Stimulated activated naive CD8-positive, alpha-beta T cell treated with anti-CD3 and anti-CD28 coated beads, Interleukin-15, Interleukin-2, amounts not matched to agents 100 ng/mL and 50 ng/mL, for 24 hours (primary cell): Measurements from ENCODE around the gene SPTA1.

Experiments used
- H3K27ac Mint-ChIP-seq: one replicate; pipeline ENCODE4 v1.8.0; 2021; ENCODE audit warnings: mild to moderate bottlenecking, mixed read lengths
- H3K27me3 Mint-ChIP-seq: one replicate; pipeline ENCODE4 v1.8.0; 2021; ENCODE audit warnings: mixed read lengths
- H3K36me3 Mint-ChIP-seq: one replicate; pipeline ENCODE4 v1.8.0; 2021; ENCODE audit warnings: low read depth, mixed read lengths
- H3K4me1 Mint-ChIP-seq: one replicate; pipeline ENCODE4 v1.8.0; 2021; ENCODE audit warnings: low read depth, mixed read lengths
- H3K4me3 Mint-ChIP-seq: one replicate; pipeline ENCODE4 v1.8.0; 2021; ENCODE audit warnings: mild to moderate bottlenecking, mixed read lengths
- H3K9me3 Mint-ChIP-seq: one replicate; pipeline ENCODE4 v1.8.0; 2021; ENCODE audit warnings: mixed read lengths

Gene SPTA1

DNA sequence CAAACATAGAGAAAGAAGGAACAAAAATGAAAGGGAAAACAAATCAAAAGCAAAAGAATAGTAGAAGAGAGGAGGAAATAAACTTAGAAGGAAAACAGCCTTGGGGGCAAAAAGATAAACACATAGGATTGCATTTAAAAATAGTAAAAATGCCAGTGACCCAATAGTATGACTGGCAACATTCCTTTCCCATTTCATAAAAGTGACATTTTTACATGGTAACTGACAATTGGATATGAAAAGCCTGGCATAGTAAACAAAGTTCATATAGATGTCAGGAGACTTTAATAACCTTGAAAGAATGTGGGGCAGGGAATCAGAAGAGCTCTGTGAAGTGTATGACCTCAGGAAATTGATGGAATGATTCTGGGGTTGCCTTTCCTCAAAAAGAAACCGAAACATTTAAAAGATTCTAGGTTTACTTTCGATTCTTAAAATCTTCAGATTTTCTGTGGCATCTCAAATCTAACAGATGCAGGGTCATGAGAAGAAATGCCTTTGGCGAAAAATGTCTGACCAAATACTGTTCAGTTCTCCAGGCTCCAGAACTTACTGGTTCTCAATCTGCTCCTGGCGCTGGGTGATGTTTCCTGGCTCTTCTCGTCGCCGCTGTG is 33.7 kb downstream of the SPTA1 start:
- Mint-ChIP-seq H3K27ac (no peak overlapping the region), H3K27me3 (no peaks in the 10 kb centered on the region), H3K4me3 (no peak overlapping the region), H3K36me3 (no peaks in the 10 kb centered on the region), H3K9me3 (no peaks in the 10 kb centered on the region), H3K4me1 (peaks cover 12% of the 10 kb centered on the region)

- H3K4me1 Mint-ChIP-seq = peaks cover 20% of the 10 kb centered on the region
- no peaks in the 10 kb centered on the region for H3K27me3 Mint-ChIP-seq
- H3K27ac Mint-ChIP-seq = no peak overlapping the region
- H3K9me3 Mint-ChIP-seq = no peaks in the 10 kb centered on the region
- no peaks in the 10 kb centered on the region for H3K36me3 Mint-ChIP-seq
- H3K4me3 Mint-ChIP-seq = no peak overlapping the region
These were observed 37.5 kb downstream of the SPTA1 start for GRCh38 chr1:158649052-158649451.

- no peak overlapping the region for H3K27ac Mint-ChIP-seq
- H3K4me3 Mint-ChIP-seq = no peak overlapping the region
- peaks cover 15% of the 10 kb centered on the region for H3K4me1 Mint-ChIP-seq
- H3K27me3 Mint-ChIP-seq = no peaks in the 10 kb centered on the region
- no peaks in the 10 kb centered on the region for H3K9me3 Mint-ChIP-seq
- no peaks in the 10 kb centered on the region for H3K36me3 Mint-ChIP-seq
These were observed 40.0 kb downstream of the SPTA1 start for GRCh38 chr1:158646465-158646864.

GRCh38 chr1:158644449-158644848 is 42.1 kb downstream of the SPTA1 start:
- Mint-ChIP-seq H3K27me3 (no peaks in the 10 kb centered on the region), H3K36me3 (no peaks in the 10 kb centered on the region), H3K4me1 (peaks cover 15% of the 10 kb centered on the region), H3K9me3 (no peaks in the 10 kb centered on the region), H3K27ac (no peak overlapping the region), H3K4me3 (no peak overlapping the region)

DNA sequence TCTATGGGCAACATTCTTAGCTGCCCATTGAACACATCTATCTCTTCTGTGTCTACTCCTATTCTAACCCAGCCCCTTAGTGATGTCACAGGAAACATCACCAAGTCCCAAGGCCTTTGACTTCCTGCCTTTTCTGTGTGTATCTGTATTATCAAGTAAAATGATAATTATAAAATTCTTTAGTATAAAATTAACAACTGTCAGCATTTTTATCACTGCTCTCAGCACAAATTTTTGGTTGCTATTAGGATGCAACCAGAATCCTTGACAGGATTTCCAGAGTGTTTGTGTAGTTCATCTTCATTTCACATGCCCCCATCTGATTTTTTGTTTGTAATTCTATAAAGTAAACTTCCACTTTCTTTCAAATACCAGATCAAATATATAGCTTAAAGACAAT is 47.6 kb downstream of the SPTA1 start:
- Mint-ChIP-seq H3K4me1 (no peaks in the 10 kb centered on the region), H3K36me3 (no peaks in the 10 kb centered on the region), H3K9me3 (no peaks in the 10 kb centered on the region), H3K27me3 (no peaks in the 10 kb centered on the region), H3K27ac (no peak overlapping the region), H3K4me3 (no peak overlapping the region)

- Mint-ChIP-seq H3K27ac (no peak overlapping the region), H3K9me3 (no peaks in the 10 kb centered on the region), H3K4me1 (no peaks in the 10 kb centered on the region), H3K4me3 (no peak overlapping the region), H3K27me3 (no peaks in the 10 kb centered on the region), H3K36me3 (no peaks in the 10 kb centered on the region)
These were observed 48.4 kb downstream of the SPTA1 start for GRCh38 chr1:158638146-158638545.

DNA sequence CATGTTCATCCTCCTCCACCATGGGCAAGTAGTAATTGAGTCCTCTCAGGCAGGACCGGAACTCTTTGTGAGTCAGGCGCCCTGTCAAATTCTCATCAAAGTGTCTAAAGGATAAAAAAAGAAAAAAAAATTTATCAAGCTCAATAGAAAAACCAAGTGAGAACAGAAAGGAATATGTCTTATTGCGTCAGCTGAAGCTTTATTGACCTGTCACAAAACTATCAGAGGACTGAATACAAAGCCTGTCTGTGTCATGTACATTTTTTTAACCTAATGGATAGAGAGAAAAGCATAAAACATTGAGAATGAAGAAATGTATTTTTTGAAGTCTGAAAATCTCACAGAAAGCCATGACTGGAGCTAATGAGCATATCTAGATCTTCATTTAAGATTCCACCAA is 72.8 kb downstream of the SPTA1 start:
- no peaks in the 10 kb centered on the region for H3K9me3 Mint-ChIP-seq
- H3K27me3 Mint-ChIP-seq = no peaks in the 10 kb centered on the region
- H3K27ac Mint-ChIP-seq = no peak overlapping the region
- no peaks in the 10 kb centered on the region for H3K36me3 Mint-ChIP-seq
- no peaks in the 10 kb centered on the region for H3K4me1 Mint-ChIP-seq
- H3K4me3 Mint-ChIP-seq = no peak overlapping the region

GRCh38 chr1:158611916-158612315 is 74.6 kb downstream of the SPTA1 start:
- H3K4me3 Mint-ChIP-seq = no peak overlapping the region
- no peaks in the 10 kb centered on the region for H3K9me3 Mint-ChIP-seq

GRCh38 chr1:158607296-158607695 is 79.2 kb downstream of the SPTA1 start:
- no peaks in the 10 kb centered on the region for H3K36me3 Mint-ChIP-seq
- H3K27ac Mint-ChIP-seq = no peak overlapping the region
- no peaks in the 10 kb centered on the region for H3K27me3 Mint-ChIP-seq

More at GRCh38 chr1:158611916-158612315, 74.6 kb downstream of the SPTA1 start:
- Mint-ChIP-seq H3K36me3 (no peaks in the 10 kb centered on the region), H3K4me1 (no peaks in the 10 kb centered on the region), H3K27ac (no peak overlapping the region), H3K27me3 (no peaks in the 10 kb centered on the region)

DNA sequence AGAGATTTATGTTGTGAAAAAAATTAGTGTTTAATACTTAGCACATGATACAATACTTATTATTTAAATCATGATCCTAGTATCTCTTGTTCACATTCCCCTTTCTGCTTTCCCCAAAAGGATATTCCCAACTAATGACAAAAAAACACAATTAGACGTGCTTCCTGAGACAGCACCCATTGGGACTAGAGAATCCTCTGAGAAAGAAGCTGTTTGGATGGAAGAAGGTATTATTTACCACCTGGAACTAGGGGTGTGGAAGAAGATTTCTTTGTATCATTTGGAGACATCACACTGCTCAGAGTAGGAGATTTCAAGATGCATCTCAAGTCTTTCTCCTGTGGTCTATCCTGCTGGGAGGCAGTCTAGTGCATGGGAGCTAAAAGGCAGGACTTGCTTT is 81.5 kb downstream of the SPTA1 start, which contains the start of gene OR10Z1:
OR10Z1 (plus strand) TSS at position 301 of the 400 bp plus-strand sequence. CDS start 1,171 bp downstream, outside the sequence.
- H3K27ac Mint-ChIP-seq = no peak within 1 kb of the TSS
- no peak within 1 kb of the TSS for H3K4me3 Mint-ChIP-seq
- H3K9me3 Mint-ChIP-seq = no peaks in the 10 kb centered on the region
- H3K4me1 Mint-ChIP-seq = no peaks in the 10 kb centered on the region
- no peaks in the 10 kb centered on the region for H3K27me3 Mint-ChIP-seq
- no peaks in the 10 kb centered on the region for H3K36me3 Mint-ChIP-seq

More at GRCh38 chr1:158607296-158607695, 79.2 kb downstream of the SPTA1 start:
- H3K4me3 Mint-ChIP-seq = no peak overlapping the region
- no peaks in the 10 kb centered on the region for H3K4me1 Mint-ChIP-seq
- no peaks in the 10 kb centered on the region for H3K9me3 Mint-ChIP-seq

GRCh38 chr1:158600735-158601134 is 85.8 kb downstream of the SPTA1 start:
- H3K27me3 Mint-ChIP-seq = peaks cover 7% of the 10 kb centered on the region
- no peaks in the 10 kb centered on the region for H3K4me1 Mint-ChIP-seq

GRCh38 chr1:158586942-158587341 is 99.6 kb downstream of the SPTA1 start:
- Mint-ChIP-seq H3K27me3 (peaks cover 13% of the 10 kb centered on the region), H3K9me3 (peaks cover 9% of the 10 kb centered on the region), H3K27ac (no peak overlapping the region), H3K36me3 (no peaks in the 10 kb centered on the region), H3K4me1 (no peaks in the 10 kb centered on the region), H3K4me3 (no peak overlapping the region)

More at GRCh38 chr1:158600735-158601134, 85.8 kb downstream of the SPTA1 start:
- Mint-ChIP-seq H3K36me3 (peaks cover 8% of the 10 kb centered on the region), H3K27ac (no peak overlapping the region), H3K4me3 (no peak overlapping the region), H3K9me3 (peaks cover 23% of the 10 kb centered on the region)

DNA sequence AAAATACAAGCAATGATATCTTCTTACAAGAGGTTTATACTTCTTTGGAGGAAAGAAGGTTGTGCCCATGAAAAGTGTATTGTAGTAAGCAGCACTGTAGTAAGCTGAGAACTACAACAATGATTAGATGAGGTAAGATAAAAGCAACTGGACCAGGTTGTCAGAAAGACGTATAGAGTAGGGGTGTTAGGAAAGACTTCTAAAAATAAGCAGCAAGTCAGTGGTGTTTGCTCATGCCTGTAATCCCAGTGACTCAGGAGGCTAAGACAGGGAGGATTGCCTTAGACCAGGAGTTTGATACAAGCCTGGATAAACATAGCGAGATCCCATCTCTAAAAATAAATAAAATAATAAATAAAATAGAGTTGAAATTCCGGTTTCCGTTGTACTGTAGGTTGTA is 102.6 kb downstream of the SPTA1 start:
- Mint-ChIP-seq H3K9me3 (peaks cover 7% of the 10 kb centered on the region), H3K36me3 (no peaks in the 10 kb centered on the region), H3K4me1 (no peaks in the 10 kb centered on the region), H3K27me3 (peaks cover 18% of the 10 kb centered on the region), H3K4me3 (no peak overlapping the region), H3K27ac (no peak overlapping the region)

DNA sequence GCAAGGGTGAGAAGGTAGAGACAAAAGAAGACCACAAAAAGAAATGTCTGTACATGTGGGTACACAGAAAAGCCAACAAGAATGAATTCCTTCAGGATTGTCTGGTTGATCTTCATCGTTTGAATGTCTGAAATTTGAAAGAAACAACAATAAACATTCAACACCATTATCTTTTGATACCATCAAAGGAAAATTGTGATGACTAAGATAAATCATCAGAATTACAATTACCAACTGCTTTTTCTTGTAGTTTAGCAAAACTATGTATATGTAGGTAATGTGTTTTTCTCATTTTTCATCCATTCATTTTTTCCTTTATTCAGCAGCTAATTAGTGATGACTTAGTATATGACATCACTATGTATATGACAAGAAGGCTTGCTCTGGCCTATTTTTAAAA is 106.8 kb downstream of the SPTA1 start, which contains the start of gene OR10X1:
OR10X1 (minus strand) TSS at position 167 of the 400 bp plus-strand sequence; CDS start at position 167, 0 bp downstream.
- H3K4me3 Mint-ChIP-seq = no peak within 1 kb of the TSS
- H3K36me3 Mint-ChIP-seq = no peaks in the 10 kb centered on the region
- no peaks in the 10 kb centered on the region for H3K9me3 Mint-ChIP-seq
- H3K4me1 Mint-ChIP-seq = no peaks in the 10 kb centered on the region
- peaks cover 28% of the 10 kb centered on the region for H3K27me3 Mint-ChIP-seq
- H3K27ac Mint-ChIP-seq = no peak within 1 kb of the TSS

DNA sequence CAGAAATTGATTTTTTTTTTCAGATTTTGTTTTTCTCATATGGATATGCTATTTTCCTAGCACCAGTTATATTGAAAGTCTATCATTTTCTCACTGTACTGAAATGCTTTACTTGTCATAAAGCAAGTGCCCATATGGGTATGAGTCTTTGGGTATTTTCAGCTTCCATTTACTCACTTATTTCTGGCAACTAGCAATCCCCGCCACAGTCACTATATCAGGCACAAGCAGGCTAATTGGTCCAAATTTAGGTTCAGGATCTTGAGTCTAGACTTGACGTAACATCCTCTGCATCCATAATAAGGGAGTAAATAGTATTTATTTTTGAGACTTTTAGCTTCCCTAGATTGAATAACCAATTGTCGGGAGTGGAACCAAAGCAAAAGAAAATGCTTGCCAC is 109.0 kb downstream of the SPTA1 start:
- Mint-ChIP-seq H3K4me3 (no peak overlapping the region), H3K36me3 (no peaks in the 10 kb centered on the region), H3K27ac (no peak overlapping the region), H3K27me3 (peaks cover 35% of the 10 kb centered on the region), H3K9me3 (no peaks in the 10 kb centered on the region), H3K4me1 (no peaks in the 10 kb centered on the region)

DNA sequence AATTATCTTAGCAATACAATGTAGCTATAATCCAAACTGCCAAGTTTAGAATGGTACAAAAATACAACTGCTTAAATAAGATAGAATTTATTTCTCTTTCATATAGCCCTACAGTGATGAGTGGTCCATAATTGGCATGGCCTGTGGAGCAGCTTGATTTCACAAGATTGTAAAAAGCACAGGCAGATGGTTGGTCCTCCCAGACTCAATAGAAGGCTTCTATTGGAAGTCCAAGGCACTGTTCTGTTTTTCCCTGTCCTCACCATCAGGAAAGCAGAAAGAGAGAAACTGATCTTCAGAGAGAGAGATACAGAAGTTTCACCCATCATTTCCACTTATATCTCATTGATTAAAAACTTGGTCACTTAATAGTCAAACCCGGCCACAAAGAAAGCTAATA is 114.3 kb downstream of the SPTA1 start:
- no peaks in the 10 kb centered on the region for H3K4me1 Mint-ChIP-seq
- H3K4me3 Mint-ChIP-seq = no peak overlapping the region
- no peak overlapping the region for H3K27ac Mint-ChIP-seq

More for the DNA sequence above, 114.3 kb downstream of the SPTA1 start:
- Mint-ChIP-seq H3K9me3 (no peaks in the 10 kb centered on the region), H3K27me3 (peaks cover 28% of the 10 kb centered on the region), H3K36me3 (no peaks in the 10 kb centered on the region)
